Neuronal stem cell (in vitro differentiated cells): Measurements from ENCODE around the gene FMO1.

Experiments
- DNase-seq: peaks from one replicate; pipeline ENCODE4 v3.0.0-alpha.2; 2013; ENCODE audit warnings: low spot score
- H2AFZ ChIP-seq: one replicate; pipeline ENCODE4 v1.6.1; 2013; ENCODE audit warnings: mild to moderate bottlenecking, low read length, inconsistent platforms
- H2AK5ac ChIP-seq: 2 replicates; pipeline ENCODE4 v1.6.1; 2013; ENCODE audit warnings: low read depth, mild to moderate bottlenecking, inconsistent platforms, low read length, moderate library complexity, mixed read lengths
- H2BK120ac ChIP-seq: 2 replicates; pipeline ENCODE4 v1.6.1; 2013; ENCODE audit warnings: low read depth, mild to moderate bottlenecking, inconsistent platforms, low read length, moderate library complexity, mixed read lengths
- H2BK12ac ChIP-seq: one replicate; pipeline ENCODE4 v1.6.1; 2013; ENCODE audit warnings: low read length, inconsistent platforms
- H2BK15ac ChIP-seq: 2 replicates; pipeline ENCODE4 v1.6.1; 2013; ENCODE audit warnings: mild to moderate bottlenecking, low read length, inconsistent platforms, mixed read lengths
- H2BK5ac ChIP-seq: one replicate; pipeline ENCODE4 v1.6.1; 2013; ENCODE audit warnings: inconsistent platforms, mild to moderate bottlenecking, low read length, moderate library complexity
- H3K14ac ChIP-seq: one replicate; pipeline ENCODE4 v1.6.1; 2013; ENCODE audit warnings: low read length, inconsistent platforms
- H3K18ac ChIP-seq: 2 replicates; pipeline ENCODE4 v1.6.1; 2013; ENCODE audit warnings: low read length, inconsistent platforms
- H3K23ac ChIP-seq: 2 replicates; pipeline ENCODE4 v1.6.1; 2013; ENCODE audit warnings: low read depth, mild to moderate bottlenecking, mixed read lengths, low read length, inconsistent platforms; ENCODE audit not compliant: poor library complexity
- H3K27ac ChIP-seq: replicated peaks from 3 replicates; pipeline ENCODE4 v1.5.1; 2013; ENCODE audit warnings: low read length, inconsistent platforms
- H3K27me3 ChIP-seq, 3 experiments: 2 replicates each; pipeline ENCODE4 v1.6.1; 2013; ENCODE audit warnings: low read length in 3 of 3, mild to moderate bottlenecking in 2 of 3, inconsistent platforms in 1 of 3, low read depth in 1 of 3, mixed read lengths in 1 of 3, moderate library complexity in 1 of 3; ENCODE audit not compliant: control insufficient read depth in 3 of 3, insufficient read depth in 3 of 3
- H3K36me3 ChIP-seq, 2 donors: replicated peaks in 1 of 2; 2 replicates each; pipeline ENCODE4 v1.6.1; 2013; ENCODE audit warnings: low read length in 2 of 2; ENCODE audit not compliant: control insufficient read depth in 2 of 2, insufficient read depth in 2 of 2
- H3K4ac ChIP-seq: 2 replicates; pipeline ENCODE4 v1.6.1; 2013; ENCODE audit warnings: inconsistent platforms, mild to moderate bottlenecking, low read length, moderate library complexity
- H3K4me1 ChIP-seq, 2 donors: 1 replicate in 1 of 2; 2 replicates in 1 of 2; pipeline ENCODE4 v1.6.1; 2013; ENCODE audit warnings: low read length in 2 of 2, low read depth in 1 of 2; ENCODE audit not compliant: control insufficient read depth in 2 of 2, insufficient read depth in 1 of 2
- H3K4me2 ChIP-seq: one replicate; pipeline ENCODE4 v1.6.1; 2013; ENCODE audit warnings: mild to moderate bottlenecking, low read length, inconsistent platforms; ENCODE audit not compliant: insufficient read depth, poor library complexity, severe bottlenecking
- H3K4me3 ChIP-seq, 2 donors: 2 replicates each; pipeline ENCODE4 v1.5.1; 2013; ENCODE audit warnings: low read length in 2 of 2, mild to moderate bottlenecking in 2 of 2, inconsistent platforms in 1 of 2, moderate library complexity in 1 of 2
- H3K79me1 ChIP-seq: one replicate; pipeline ENCODE4 v1.6.1; 2013; ENCODE audit warnings: low read depth, mild to moderate bottlenecking, inconsistent platforms, low read length, moderate library complexity
- H3K9ac ChIP-seq: one replicate; pipeline ENCODE4 v1.6.1; 2013; ENCODE audit warnings: mild to moderate bottlenecking, low read depth, low read length, inconsistent platforms; ENCODE audit not compliant: poor library complexity
- H3K9me3 ChIP-seq, 2 donors: replicated peaks in 1 of 2; 2 replicates each; pipeline versions ENCODE3 to v1.6.1; 2013; ENCODE audit warnings: low read length in 2 of 2, mild to moderate bottlenecking in 2 of 2, inconsistent platforms in 1 of 2, low read depth in 1 of 2, mixed read lengths in 1 of 2, moderate library complexity in 1 of 2; ENCODE audit not compliant: control insufficient read depth in 2 of 2, insufficient read depth in 1 of 2
- H4K8ac ChIP-seq: one replicate; pipeline ENCODE4 v1.6.1; 2013; ENCODE audit warnings: low read depth, mild to moderate bottlenecking, inconsistent platforms, low read length, moderate library complexity
- H4K91ac ChIP-seq: one replicate; pipeline ENCODE4 v1.6.1; 2013; ENCODE audit warnings: low read length, low read depth, mild to moderate bottlenecking, inconsistent platforms; ENCODE audit not compliant: poor library complexity
- WGBS, 2 donors: extraction: QIAGEN DNeasy Blood & Tissue Kit; methylation state at CpG; one replicate each; pipeline ENCODE4 v1.1.7; 2013; ENCODE audit warnings: missing lambda C conversion rate in 2 of 2, mixed read lengths in 1 of 2; ENCODE audit not compliant: insufficient read length in 2 of 2, insufficient replicate concordance in 1 of 2; ENCODE audit errors: extremely low coverage in 2 of 2; 5-methylcytosine and 5-hydroxymethylcytosine counted together

FMO1 gene

GRCh38 chr1:171207377-171207776 lies 40.9 kb upstream of the FMO1 start:
- H3K27ac ChIP-seq, result no peak overlapping the region
- H2BK12ac ChIP-seq, result no peak overlapping the region
- no peak overlapping the region for H2AK5ac ChIP-seq
- H3K4me3 ChIP-seq, result no peak overlapping the region
- H3K36me3 ChIP-seq, result no peaks in the 10 kb centered on the region
- H4K8ac ChIP-seq, result no peak overlapping the region
- WGBS, 2 donors, result no CpG with 5 or more reads among the region's 2 CpGs
- H3K23ac ChIP-seq, result no peak overlapping the region
- DNase-seq, result no peak
- H3K4ac ChIP-seq, result no peak overlapping the region
- peak overlapping the region; percentile 84 for H3K18ac ChIP-seq
- H2BK5ac ChIP-seq, result no peak overlapping the region
- no peak overlapping the region for H3K14ac ChIP-seq
- no peak overlapping the region for H4K91ac ChIP-seq
- H3K27me3 ChIP-seq, result no peaks in the 10 kb centered on the region
- H2BK120ac ChIP-seq, result no peak overlapping the region
- H2BK15ac ChIP-seq, result no peak overlapping the region
- H3K4me1 ChIP-seq, result peaks cover 4 to 7% of the 10 kb centered on the region in 2 donors
- H3K4me2 ChIP-seq, result no peak overlapping the region
- H2AFZ ChIP-seq, result no peak overlapping the region
- H3K9me3 ChIP-seq, result no peaks in the 10 kb centered on the region
- H3K79me1 ChIP-seq, result no peaks in the 10 kb centered on the region
- H3K9ac ChIP-seq, result no peak overlapping the region

DNA sequence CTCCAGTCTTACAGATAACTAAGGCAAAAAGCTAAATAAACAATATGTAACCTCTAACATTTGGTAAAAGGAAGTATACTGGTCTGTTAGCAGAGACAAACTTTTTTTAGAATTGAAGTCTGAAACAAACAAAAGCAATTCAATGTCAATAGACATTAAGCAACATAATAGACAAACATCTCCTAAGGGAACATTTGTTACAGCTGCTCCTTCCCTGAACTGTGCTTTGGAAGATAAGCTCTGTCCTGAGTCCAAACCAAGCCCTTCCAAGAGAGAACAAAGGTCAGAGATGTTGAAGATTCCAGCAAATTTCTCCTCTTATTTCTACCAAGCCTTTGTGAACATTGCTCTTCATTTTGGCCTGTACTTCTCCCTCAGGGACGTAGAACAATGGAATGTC lies 37.9 kb upstream of the FMO1 start:
- Histone ChIP-seq H3K4ac (no peak overlapping the region), H3K27me3 (no peaks in the 10 kb centered on the region), H4K8ac (no peak overlapping the region), H3K23ac (no peak overlapping the region), H2BK12ac (no peak overlapping the region), H3K4me1 (peaks cover 8 to 12% of the 10 kb centered on the region in 2 donors), H3K9me3 (peaks cover 0 to 2% of the 10 kb centered on the region in 2 donors), H3K27ac (peak overlapping the region; percentile 70), H3K36me3 (no peaks in the 10 kb centered on the region), H2BK15ac (no peak overlapping the region), H4K91ac (no peak overlapping the region), H2AK5ac (no peak overlapping the region), H3K14ac (no peak overlapping the region), H2AFZ (no peak overlapping the region), H3K4me2 (no peak overlapping the region), H2BK5ac (no peak overlapping the region), H3K4me3 (no peak overlapping the region), H3K18ac (no peak overlapping the region), H2BK120ac (no peak overlapping the region), H3K79me1 (no peaks in the 10 kb centered on the region), H3K9ac (no peak overlapping the region)
- no CpG with 5 or more reads among the region's 1 CpG for WGBS, 2 donors
- DNase-seq, result peak; percentile 17

DNA sequence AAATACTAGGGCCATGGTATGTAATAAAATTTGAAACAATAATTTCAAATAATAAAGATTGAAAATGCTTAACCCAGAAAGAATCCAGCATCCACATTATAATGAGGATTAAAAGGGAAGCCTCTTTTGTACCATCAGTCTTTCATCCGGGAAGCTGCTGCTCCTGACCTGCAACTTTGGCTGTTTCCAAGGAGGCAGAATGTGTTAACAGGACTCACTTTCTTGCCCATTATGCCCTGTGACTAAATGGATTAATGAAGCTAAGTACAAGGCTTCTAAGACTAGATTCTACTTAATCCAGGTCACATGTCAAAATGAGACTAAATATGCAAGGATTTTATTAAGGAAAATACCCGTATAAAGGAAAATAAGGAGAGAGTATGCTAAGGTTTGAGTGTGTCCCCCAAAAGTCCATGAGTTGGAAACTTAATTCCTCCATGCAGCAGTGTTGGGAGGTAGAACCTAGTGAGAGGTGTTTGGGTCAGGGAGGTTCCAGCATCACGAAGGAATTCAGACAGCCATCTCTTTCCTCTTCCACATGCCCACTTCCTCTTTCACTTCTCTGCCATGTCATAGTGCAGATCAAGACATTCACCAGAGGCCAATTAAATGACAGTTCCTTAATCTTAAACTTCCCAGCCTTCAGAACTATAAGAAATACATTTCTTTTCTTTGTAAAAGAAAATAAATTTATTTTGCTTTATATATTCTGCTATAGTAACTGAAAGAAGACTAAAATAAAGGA lies 35.5 kb upstream of the FMO1 start:
- Histone ChIP-seq H2BK12ac (no peak overlapping the region), H3K14ac (no peak overlapping the region), H3K4me2 (no peak overlapping the region), H3K23ac (no peak overlapping the region), H4K91ac (no peak overlapping the region), H2BK15ac (no peak overlapping the region), H3K9ac (no peak overlapping the region), H3K4me3 (no peak overlapping the region), H4K8ac (no peak overlapping the region), H2AK5ac (no peak overlapping the region), H3K79me1 (no peaks in the 10 kb centered on the region), H3K4me1 (peaks cover 8 to 12% of the 10 kb centered on the region in 2 donors), H2BK5ac (no peak overlapping the region), H3K4ac (no peak overlapping the region), H2BK120ac (no peak overlapping the region), H3K27ac (peak overlapping the region; percentile 41), H3K9me3 (peaks cover 0 to 2% of the 10 kb centered on the region in 2 donors), H2AFZ (no peak overlapping the region), H3K27me3 (no peaks in the 10 kb centered on the region), H3K36me3 (no peaks in the 10 kb centered on the region), H3K18ac (no peak overlapping the region)
- DNase-seq, result no peak
- WGBS, 2 donors, result no CpG with 5 or more reads among the region's 3 CpGs

GRCh38 chr1:171213559-171214454 lies 34.5 kb upstream of the FMO1 start:
- Histone ChIP-seq H2BK120ac (no peak overlapping the region), H3K18ac (peak overlapping the region; percentile 15), H3K9me3 (peaks cover 0 to 4% of the 10 kb centered on the region in 2 donors), H3K79me1 (no peaks in the 10 kb centered on the region), H2BK15ac (no peak overlapping the region), H2AK5ac (no peak overlapping the region), H2BK5ac (no peak overlapping the region), H3K4me2 (no peak overlapping the region), H2BK12ac (no peak overlapping the region), H3K27ac (no peak overlapping the region), H4K91ac (no peak overlapping the region), H3K14ac (no peak overlapping the region), H3K4ac (no peak overlapping the region), H3K36me3 (no peaks in the 10 kb centered on the region), H2AFZ (peak overlapping the region; percentile 51), H3K27me3 (no peaks in the 10 kb centered on the region), H4K8ac (no peak overlapping the region), H3K4me1 (peaks cover 7 to 10% of the 10 kb centered on the region in 2 donors), H3K23ac (no peak overlapping the region), H3K4me3 (no peak overlapping the region), H3K9ac (no peak overlapping the region)
- no CpG with 5 or more reads among the region's 12 CpGs for WGBS, 2 donors
- DNase-seq, result no peak
